ENCODE data around the gene TMEM107.
A peak's percentile ranks its signal among the peaks of the same experiment; 100 is the strongest.

Gene TMEM107

DNA sequence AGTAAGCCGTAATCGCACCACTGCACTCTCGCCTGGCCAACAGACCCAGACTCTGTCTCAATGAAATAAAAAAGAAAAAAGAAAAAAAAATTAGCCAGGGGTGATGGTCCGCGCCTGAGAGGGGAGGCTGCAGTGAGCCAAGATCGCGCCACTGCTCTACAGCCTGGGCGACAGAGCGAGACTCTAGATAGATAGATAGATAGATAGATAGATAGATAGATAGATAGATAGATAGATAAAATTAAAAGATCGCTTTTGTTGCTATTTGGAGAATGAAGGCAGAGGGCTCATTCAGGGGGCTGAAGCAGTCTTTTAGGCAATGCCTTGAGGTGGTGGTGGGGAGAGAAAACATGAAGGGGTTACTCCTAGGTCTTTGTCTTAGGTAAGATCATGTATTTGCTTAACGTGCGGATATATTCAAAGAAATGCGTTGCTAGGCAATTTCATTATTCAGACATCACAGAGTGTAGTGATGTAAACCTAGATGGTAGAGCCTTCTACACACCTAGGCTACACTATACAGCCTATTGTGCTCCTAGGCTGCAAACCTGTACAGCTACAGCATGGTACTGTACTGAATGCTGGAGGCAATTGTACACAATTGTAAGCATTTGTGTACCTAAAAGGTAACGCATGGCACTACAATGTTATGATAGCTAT lies 47.9 kb downstream of the TMEM107 start:
- DNase-seq: no peak

DNA sequence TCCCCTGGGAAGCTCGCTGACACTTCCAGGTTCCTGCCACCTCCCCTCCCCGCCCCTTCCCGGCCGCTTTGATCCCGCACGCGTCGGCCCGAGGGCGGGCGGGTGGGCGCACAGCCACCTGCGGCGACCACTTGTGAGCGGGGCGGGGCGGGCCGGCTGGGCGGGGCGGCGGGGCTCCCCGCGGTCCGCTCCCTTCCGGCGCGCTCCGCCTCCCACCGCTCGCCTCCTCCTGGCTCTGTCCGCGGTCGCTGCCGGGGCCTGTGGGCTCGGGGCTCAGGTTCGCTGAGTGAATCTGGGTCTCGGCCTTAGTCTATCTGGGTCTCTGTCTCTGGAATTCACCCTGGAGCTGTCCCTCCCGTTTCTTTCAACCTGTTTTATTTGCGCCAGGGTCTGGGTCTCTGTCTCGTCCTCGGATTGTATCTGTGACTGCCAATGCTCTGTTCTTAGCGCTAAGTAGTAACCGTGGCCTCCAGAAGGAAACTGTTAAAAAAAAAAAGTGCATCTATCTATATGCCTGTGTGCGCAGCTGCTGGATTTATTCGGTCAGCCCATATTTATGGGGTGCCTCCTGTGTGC lies 49.6 kb downstream of the TMEM107 start:
- DNase-seq: no peak

GRCh38 chr17:8125947-8126490 lies 50.2 kb downstream of the TMEM107 start:
- no peak for DNase-seq

- peak; percentile 83 for DNase-seq
Measured at GRCh38 chr17:8125154-8125946, 50.8 kb downstream of the TMEM107 start.

GRCh38 chr17:8124350-8125153 lies 51.6 kb downstream of the TMEM107 start:
- no peak for DNase-seq

GRCh38 chr17:8123695-8124349 lies 52.4 kb downstream of the TMEM107 start, which contains the start of gene HES7:
Gene HES7, minus strand, starts transcription at chr17:8124106. Its CDS starts 22 bp downstream, at chr17:8124084.
- no peak for DNase-seq

DNA sequence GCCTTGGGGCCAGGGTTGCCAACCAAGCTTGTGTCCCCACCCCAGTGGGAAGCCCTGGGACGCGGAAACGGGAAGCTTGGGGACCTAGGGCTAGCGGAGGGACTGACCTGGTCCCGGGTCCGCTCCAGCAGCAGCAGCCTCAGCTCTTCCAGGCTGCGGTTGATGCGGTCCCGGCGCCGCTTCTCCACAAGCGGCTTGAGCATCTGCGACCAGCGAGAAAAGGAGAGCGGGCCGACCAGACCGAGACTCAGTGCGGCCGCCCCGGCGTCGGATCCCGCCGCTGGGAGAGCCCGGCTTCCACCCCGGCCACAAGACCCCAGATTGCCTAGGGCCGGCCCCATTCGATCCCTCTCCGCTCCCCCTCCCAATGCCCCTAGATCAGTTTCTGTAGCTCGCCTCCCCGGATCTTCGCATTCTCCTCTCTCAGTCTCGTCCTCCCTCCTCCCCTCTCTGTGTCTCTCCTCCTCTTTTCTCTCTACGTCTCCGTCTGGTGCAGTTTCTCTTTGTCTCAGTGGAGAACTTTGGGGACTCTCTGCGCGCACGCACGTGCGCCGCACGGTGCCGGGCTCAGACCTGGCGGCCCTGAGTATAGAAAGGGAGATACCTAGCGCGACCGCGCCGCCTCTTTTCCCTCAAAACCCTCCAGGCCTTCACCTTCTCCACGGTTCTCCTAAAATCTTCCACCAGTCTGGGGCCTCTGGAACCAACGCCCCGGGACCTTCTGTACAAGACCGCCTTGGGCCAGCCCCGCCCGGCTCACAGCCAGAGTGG lies 53.1 kb downstream of the TMEM107 start:
- DNase-seq: no peak

Measured in midbrain (tissue), 1 donor.